HepG2 (cell line): ENCODE measurements around the gene ADH1C. TPM values are rescaled to one million over a fixed set of nuclear protein-coding genes. Genes with fewer than 3 reads are reported as not detected.

Experiments used
- ATAC-seq: fragments of 200-7000 bp; cut with Tn5 transposase; 3 replicates; pipeline ENCODE4 v1.9.1; 2020; ENCODE audit warnings: mild to moderate bottlenecking, moderate library complexity
- BruUV-seq: library from RNA; stranded (reverse); fragments of 400-500 nt; replicated peaks from 2 replicates; lab custom pipeline; 2021; lab: Mats Ljungman, UMichigan
- CTCF ChIA-PET: fragments of 300-600 bp; formaldehyde crosslinking; extraction: SDS; loops from one replicate; lab custom pipeline; 2021; ENCODE audit warnings: low total read pairs, inconsistent platforms, low intra/inter-chr PET ratio; lab: Yijun Ruan, JAX
- POLR2A ChIA-PET: fragments of 350-600 bp; sonication (Branson Sonifier 250); formaldehyde crosslinking; loops from one replicate; lab custom pipeline; 2020; ENCODE audit warnings: antibody characterized with exemption, inconsistent platforms; lab: Yijun Ruan, JAX
- DNase-seq: peaks from one replicate; pipeline ENCODE4 v3.0.0-alpha.2; 2015; ENCODE audit warnings: low spot score
- FAIRE-seq: peaks from 3 replicates; lab custom pipeline; 2011; peaks lifted over from hg19 to GRCh38; lab: Jason Lieb, UNC
- H2AFZ ChIP-seq: one replicate; pipeline ENCODE4 v1.6.1; 2011; ENCODE audit warnings: low read length, inconsistent platforms
- H3K27ac ChIP-seq: fragments of 300-600 bp; 3 replicates; pipeline ENCODE4 v1.8.0; 2011; ENCODE audit warnings: mixed run types, mild to moderate bottlenecking, mixed read lengths, low read length, inconsistent platforms; ENCODE audit not compliant: insufficient read depth; ENCODE audit errors: extremely low read length
- H3K27me3 ChIP-seq, 2 experiments: fragments of 200-600 bp in 1 of 2; 2 replicates in 1 of 2; 3 replicates in 1 of 2; pipeline versions ENCODE4 v1.6.0 to v1.8.0; 2011; ENCODE audit warnings: low read length in 2 of 2, mild to moderate bottlenecking in 2 of 2, moderate library complexity in 2 of 2, inconsistent platforms in 1 of 2; ENCODE audit not compliant: insufficient read depth in 2 of 2, control insufficient read depth in 1 of 2
- H3K36me3 ChIP-seq, 2 experiments: fragments of 200-600 bp in 1 of 2; replicated peaks in 1 of 2; 2 replicates in 1 of 2; 3 replicates in 1 of 2; pipeline versions ENCODE4 v1.5.1 to v1.8.0; 2011; ENCODE audit warnings: low read length in 2 of 2, inconsistent platforms in 1 of 2; ENCODE audit not compliant: insufficient read depth in 2 of 2, control insufficient read depth in 1 of 2
- H3K4me1 ChIP-seq: 2 replicates; pipeline ENCODE4 v1.5.1; 2012; ENCODE audit warnings: low read length, inconsistent platforms; ENCODE audit not compliant: insufficient read depth
- H3K4me2 ChIP-seq: 2 replicates; pipeline ENCODE4 v1.6.0; 2011; ENCODE audit warnings: low read depth, low read length, inconsistent platforms
- H3K4me3 ChIP-seq, 3 experiments: fragments of 200-600 bp in 1 of 3; sonication (generic), shearing (Covaris generic) in 1 of 3; replicated peaks in 1 of 3; 2 replicates each; pipeline ENCODE4 v1.5.1; 2011 to 2016; ENCODE audit warnings: low read length in 3 of 3, inconsistent platforms in 2 of 3, low read depth in 2 of 3, mild to moderate bottlenecking in 2 of 3, control low read depth in 1 of 3, mixed read lengths in 1 of 3; ENCODE audit not compliant: insufficient read depth in 1 of 3
- H3K79me2 ChIP-seq: one replicate; pipeline ENCODE4 v1.6.1; 2011; ENCODE audit warnings: low read length, inconsistent platforms; ENCODE audit not compliant: insufficient read depth
- H3K9ac ChIP-seq: 2 replicates; pipeline ENCODE4 v1.6.0; 2011; ENCODE audit warnings: mild to moderate bottlenecking, low read depth, low read length, inconsistent platforms; ENCODE audit not compliant: insufficient read depth
- H3K9me3 ChIP-seq: 2 replicates; pipeline ENCODE4 v1.5.1; 2012; ENCODE audit warnings: mild to moderate bottlenecking, low read length
- H4K20me1 ChIP-seq: 2 replicates; pipeline ENCODE4 v1.6.0; 2011; ENCODE audit warnings: inconsistent platforms, mild to moderate bottlenecking, low read length, moderate library complexity; ENCODE audit not compliant: insufficient read depth
- CBX1 ChIP-seq: IDR thresholded peaks from one replicate; pipeline ENCODE4 v1.6.1; 2016; ENCODE audit warnings: antibody characterized with exemption, low read depth
- EHMT2 ChIP-seq: fragments of 200-600 bp; sonication (generic); IDR thresholded peaks from 2 replicates; pipeline ENCODE4 v1.7.0; 2017; ENCODE audit warnings: antibody characterized with exemption, low read depth, low read length, borderline replicate concordance
- ETV5 ChIP-seq: IDR thresholded peaks from 2 replicates; pipeline ENCODE4 v1.6.1; 2018; ENCODE audit warnings: missing biosample characterization, missing genetic modification reagents, inconsistent platforms, borderline replicate concordance
- HOXA5 ChIP-seq: sonication (generic); formaldehyde crosslinking; IDR thresholded peaks from 2 replicates; pipeline ENCODE4 v1.4.0; 2020; ENCODE audit warnings: missing genetic modification reagents
- JUNB ChIP-seq: sonication (generic); formaldehyde crosslinking; IDR thresholded peaks from 2 replicates; pipeline ENCODE4 v1.8.0; 2022; ENCODE audit warnings: missing genetic modification reagents, mild to moderate bottlenecking, borderline replicate concordance
- NRL ChIP-seq: sonication (generic); formaldehyde crosslinking; IDR thresholded peaks from 2 replicates; pipeline ENCODE4 v1.5.0; 2020; ENCODE audit warnings: missing genetic modification reagents, mild to moderate bottlenecking, moderate library complexity, borderline replicate concordance
- PAX8 ChIP-seq: sonication (generic); formaldehyde crosslinking; IDR thresholded peaks from 2 replicates; pipeline ENCODE4 v1.8.0; 2022; ENCODE audit warnings: mild to moderate bottlenecking, missing genetic modification reagents, borderline replicate concordance
- PAXIP1 ChIP-seq: sonication (generic); formaldehyde crosslinking; conservative IDR thresholded peaks from 2 replicates; pipeline ENCODE4 v1.4.0; 2020; ENCODE audit warnings: mild to moderate bottlenecking, missing genetic modification reagents, moderate library complexity
- SALL1 ChIP-seq: sonication (generic); formaldehyde crosslinking; IDR thresholded peaks from 2 replicates; pipeline ENCODE4 v1.8.0; 2022; ENCODE audit warnings: mild to moderate bottlenecking, missing genetic modification reagents
- TBX3 ChIP-seq: fragments of 450-650 bp; IDR thresholded peaks from 2 replicates; pipeline ENCODE4 v1.6.1; 2017; ENCODE audit warnings: antibody characterized with exemption, mild to moderate bottlenecking, inconsistent platforms, borderline replicate concordance
- ZBTB44 ChIP-seq: sonication (generic); formaldehyde crosslinking; IDR thresholded peaks from 2 replicates; pipeline ENCODE4 v1.4.0; 2020; ENCODE audit warnings: missing genetic modification reagents
- ZGPAT ChIP-seq: IDR thresholded peaks from 2 replicates; pipeline ENCODE4 v1.6.1; 2016; ENCODE audit warnings: mild to moderate bottlenecking
- ZKSCAN1 ChIP-seq: fragments of 150-350 bp; IDR thresholded peaks from 2 replicates; pipeline ENCODE4 v1.6.1; 2014; ENCODE audit warnings: low read length
- ZNF136 ChIP-seq: sonication (generic); formaldehyde crosslinking; IDR thresholded peaks from 2 replicates; pipeline ENCODE4 v1.8.1; 2022; ENCODE audit warnings: low read depth, mild to moderate bottlenecking, moderate library complexity, missing genetic modification reagents
- ZNF343 ChIP-seq: sonication (generic); formaldehyde crosslinking; IDR thresholded peaks from 2 replicates; pipeline ENCODE4 v1.4.0; 2020; ENCODE audit warnings: mild to moderate bottlenecking, missing genetic modification reagents
- ZNF567 ChIP-seq: sonication (generic); formaldehyde crosslinking; IDR thresholded peaks from 2 replicates; pipeline ENCODE4 v1.8.1; 2023; ENCODE audit warnings: mild to moderate bottlenecking, missing genetic modification reagents, borderline replicate concordance
- ZNF773 ChIP-seq: sonication (generic); formaldehyde crosslinking; IDR thresholded peaks from 2 replicates; pipeline ENCODE4 v1.4.0; 2020; ENCODE audit warnings: missing genetic modification reagents, borderline replicate concordance
- WGBS: methylation state at CpG from one replicate; pipeline ENCODE4 v1.1.6; 2017; ENCODE audit warnings: low lambda C conversion rate; 5-methylcytosine and 5-hydroxymethylcytosine counted together
- in situ Hi-C: cut with HindIII; loops from 2 replicates; pipeline ENCODE4 v1.10.0; 2017; ENCODE audit warnings: low pct_unique_long_range_greater_than_20kb; ENCODE audit not compliant: extremely low pct_ligation_motif_present
- intact Hi-C: fragments of 100-400 bp; cut with micrococcal nuclease; formaldehyde crosslinking; loops from one replicate; pipeline ENCODE4 v1.10.0; 2022; ENCODE audit not compliant: unreplicated experiment
- polyA plus RNA-seq, 8 experiments: library from polyadenylated mRNA; depleted of rRNA in 3 of 8; stranded (reverse) in 7 of 8; unstranded in 1 of 8; fragments of >200 nt; fragmentation: Illumina TruSeq in 4 of 8; extraction: Trizol in 4 of 8; gene quantifications; 2 replicates each; pipeline versions ENCODE4 v1.2.1 to v1.2.3, GENCODE V29; 2011 to 2016; ENCODE audit warnings: low read depth in 4 of 8, missing spikeins in 1 of 8, mixed read lengths in 1 of 8; ENCODE audit not compliant: insufficient read depth in 1 of 8
- total RNA-seq, 5 experiments: library from RNA; depleted of rRNA; stranded (reverse); fragments of >200 nt; fragmentation: Illumina TruSeq; extraction: Trizol; gene quantifications; 2 replicates each; pipeline ENCODE4 v1.2.3, GENCODE V29; 2016; ENCODE audit warnings: low read depth in 1 of 5

ADH1C gene
- total and polyA plus RNA-seq, 2 of the 13 experiments (the other 11 are each of a cell fraction or from before 2014, with no cell fraction given) = not detected

GRCh38 chr4:99399017-99399416 is 46.5 kb upstream of the ADH1C start (continued):
- TF ChIP-seq PAXIP1 (CRISPR knock-in tag) (no peak), ZBTB44 (CRISPR knock-in tag) (no peak)

- CTCF ChIA-PET = no interaction called here
- in situ Hi-C loops (no loop called here), intact Hi-C loops (no loop called here)
- H3K9ac ChIP-seq = no peak overlapping the region
- H3K27me3 ChIP-seq = no peaks in the 10 kb centered on the region
- WGBS = 77% methylated on average over 3 of the region's 3 CpGs
- no peak overlapping the region for H2AFZ ChIP-seq
- no peak overlapping the region for H3K27ac ChIP-seq
- POLR2A ChIA-PET = no interaction called here
- no peak overlapping the region for H3K4me2 ChIP-seq
- H3K36me3 ChIP-seq = no peaks in the 10 kb centered on the region
- FAIRE-seq = peak; percentile 18
- ATAC-seq = no peak; the same call in 2 of the 3 replicates
- H4K20me1 ChIP-seq = no peaks in the 10 kb centered on the region
- no peaks in the 10 kb centered on the region for H3K79me2 ChIP-seq
- DNase-seq = no peak
- no TSS peak for BruUV-seq
- H3K4me1 ChIP-seq = peaks cover 8% of the 10 kb centered on the region
- H3K9me3 ChIP-seq = peaks cover 12% of the 10 kb centered on the region
- no peak overlapping the region for H3K4me3 ChIP-seq
- TF ChIP-seq ZNF773 (CRISPR knock-in tag) (no peak), HOXA5 (no peak), ETV5 (CRISPR knock-in tag) (no peak), JUNB (CRISPR knock-in tag) (no peak), ZNF567 (CRISPR knock-in tag) (no peak), ZKSCAN1 (no peak), ZGPAT (CRISPR knock-in tag) (no peak), TBX3 (no peak), ZNF343 (CRISPR knock-in tag) (no peak), ZNF136 (CRISPR knock-in tag) (no peak), SALL1 (CRISPR knock-in tag) (no peak), PAX8 (CRISPR knock-in tag) (no peak), NRL (no peak), CBX1 (no peak), EHMT2 (no peak)
These were observed 43.2 kb upstream of the ADH1C start for GRCh38 chr4:99395595-99396364.
